HK-2 (cell line): ENCODE results near the gene NEURL1.
"Not testable (repeated sequence)": the region's sequence is repeated elsewhere in the genome, so short reads cannot be mapped to it uniquely, and the experiment has no call there.

Source experiments
- DNase-seq: peaks from one replicate; pipeline ENCODE4 v3.0.0-alpha.2; 2018; ENCODE audit not compliant: unreplicated experiment

The NEURL1 gene

GRCh38 chr10:103493916-103494877 is 692 bp downstream of the NEURL1 start:
- DNase-seq, result no peak

- no peak for DNase-seq
These were observed 1.8 kb downstream of the NEURL1 start for GRCh38 chr10:103495321-103495720.

GRCh38 chr10:103497161-103497915 is 3.8 kb downstream of the NEURL1 start:
- no peak for DNase-seq

- no peak for DNase-seq
These were observed 5.6 kb downstream of the NEURL1 start for GRCh38 chr10:103498936-103499638.

GRCh38 chr10:103499881-103500280 is 6.4 kb downstream of the NEURL1 start:
- DNase-seq, result no peak

GRCh38 chr10:103500481-103500880 is 7.0 kb downstream of the NEURL1 start:
- DNase-seq, result no peak

- no peak for DNase-seq
These were observed 7.7 kb downstream of the NEURL1 start for GRCh38 chr10:103501186-103501585.

- no peak for DNase-seq
These were observed 9.6 kb downstream of the NEURL1 start for GRCh38 chr10:103502849-103503660.

GRCh38 chr10:103503777-103504176 is 10.3 kb downstream of the NEURL1 start:
- DNase-seq, result not testable (repeated sequence)

- DNase-seq, result peak; percentile 92
These were observed 10.8 kb downstream of the NEURL1 start for GRCh38 chr10:103504181-103504783.

GRCh38 chr10:103506061-103506460 is 12.6 kb downstream of the NEURL1 start:
- DNase-seq, result no peak

GRCh38 chr10:103507235-103508191 is 14.0 kb downstream of the NEURL1 start:
- no peak for DNase-seq

GRCh38 chr10:103510046-103510685 is 16.7 kb downstream of the NEURL1 start:
- DNase-seq, result no peak

GRCh38 chr10:103510791-103511752 is 17.6 kb downstream of the NEURL1 start:
- no peak for DNase-seq

- DNase-seq, result no peak
These were observed 18.7 kb downstream of the NEURL1 start for GRCh38 chr10:103512166-103512565.

GRCh38 chr10:103512591-103513379 is 19.3 kb downstream of the NEURL1 start:
- DNase-seq, result no peak

GRCh38 chr10:103513380-103514060 is 20.0 kb downstream of the NEURL1 start:
- no peak for DNase-seq
